Cerebellar nuclear complex (tissue), 1 donor: ENCODE data around the gene ST3GAL4.

Source experiments
- DNase-seq, 2 experiments: peaks; one replicate each; lab custom pipeline; 2025; lab: John Stamatoyannopoulos, UW

Gene ST3GAL4

GRCh38 chr11:126424471-126425039 is 69.1 kb downstream of the ST3GAL4 start:
- DNase-seq = no peak

- DNase-seq = no peak
These were observed 70.6 kb downstream of the ST3GAL4 start for GRCh38 chr11:126426106-126426505.

GRCh38 chr11:126426820-126427749 is 71.6 kb downstream of the ST3GAL4 start:
- no peak for DNase-seq

- DNase-seq = no peak
These were observed 75.3 kb downstream of the ST3GAL4 start for GRCh38 chr11:126430581-126431335.

GRCh38 chr11:126431401-126432064 is 76.0 kb downstream of the ST3GAL4 start:
- DNase-seq = no peak

- no peak for DNase-seq
These were observed 76.6 kb downstream of the ST3GAL4 start for GRCh38 chr11:126432065-126432461.

- no peak for DNase-seq
These were observed 77.0 kb downstream of the ST3GAL4 start for GRCh38 chr11:126432525-126432924.

GRCh38 chr11:126433244-126433846 is 77.9 kb downstream of the ST3GAL4 start:
- DNase-seq = no peak

- DNase-seq = no peak
These were observed 78.8 kb downstream of the ST3GAL4 start for GRCh38 chr11:126433989-126434949.

- DNase-seq = no peak
These were observed 79.5 kb downstream of the ST3GAL4 start for GRCh38 chr11:126434950-126435335.

GRCh38 chr11:126436209-126436755 is 80.8 kb downstream of the ST3GAL4 start:
- DNase-seq = no peak

GRCh38 chr11:126437731-126438130 is 82.2 kb downstream of the ST3GAL4 start:
- DNase-seq = no peak

- no peak for DNase-seq
These were observed 82.8 kb downstream of the ST3GAL4 start for GRCh38 chr11:126438272-126438671.

GRCh38 chr11:126438691-126439090 is 83.2 kb downstream of the ST3GAL4 start:
- DNase-seq = no peak

GRCh38 chr11:126440276-126440675 is 84.8 kb downstream of the ST3GAL4 start:
- no peak for DNase-seq

- peak in 1 of 2 experiments; percentile 50 for DNase-seq
These were observed 85.5 kb downstream of the ST3GAL4 start for GRCh38 chr11:126440792-126441514.

GRCh38 chr11:126443120-126443519 is 87.6 kb downstream of the ST3GAL4 start:
- DNase-seq = peak in 1 of 2 experiments; percentile 9

- DNase-seq = no peak
These were observed 88.6 kb downstream of the ST3GAL4 start for GRCh38 chr11:126444072-126444471.

GRCh38 chr11:126446581-126446980 is 91.1 kb downstream of the ST3GAL4 start:
- DNase-seq = no peak
